GM21381 (cell line): ENCODE measurements around the gene CD248.
A peak's percentile ranks its signal among the peaks of the same experiment; 100 is the strongest.
"Not testable (repeated sequence)": the region's sequence is repeated elsewhere in the genome, so short reads cannot be mapped to it uniquely, and the experiment has no call there.

Experiments used
- ATAC-seq: cut with Tn5 transposase; IDR thresholded peaks from one replicate; pipeline ENCODE4 v1.9.1; 2021; ENCODE audit warnings: mild to moderate bottlenecking, moderate library complexity; ENCODE audit not compliant: unreplicated experiment

Gene CD248

DNA sequence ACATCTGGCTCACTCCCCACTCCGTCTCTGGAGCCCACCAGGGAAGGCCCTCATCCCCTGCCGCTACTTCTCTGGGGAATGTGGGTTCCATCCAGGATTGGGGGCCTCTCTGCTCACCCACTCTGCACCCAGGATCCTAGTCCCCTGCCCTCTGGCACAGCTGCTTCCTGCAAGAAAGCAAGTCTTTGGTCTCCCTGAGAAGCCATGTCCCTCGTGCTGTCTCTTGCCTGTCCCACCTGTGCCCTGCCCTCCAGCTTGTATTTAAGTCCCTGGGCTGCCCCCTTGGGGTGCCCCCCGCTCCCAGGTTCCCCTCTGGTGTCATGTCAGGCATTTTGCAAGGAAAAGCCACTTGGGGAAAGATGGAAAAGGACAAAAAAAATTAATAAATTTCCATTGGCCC is 39.8 kb downstream of the CD248 start:
- ATAC-seq, result not testable (repeated sequence)

DNA sequence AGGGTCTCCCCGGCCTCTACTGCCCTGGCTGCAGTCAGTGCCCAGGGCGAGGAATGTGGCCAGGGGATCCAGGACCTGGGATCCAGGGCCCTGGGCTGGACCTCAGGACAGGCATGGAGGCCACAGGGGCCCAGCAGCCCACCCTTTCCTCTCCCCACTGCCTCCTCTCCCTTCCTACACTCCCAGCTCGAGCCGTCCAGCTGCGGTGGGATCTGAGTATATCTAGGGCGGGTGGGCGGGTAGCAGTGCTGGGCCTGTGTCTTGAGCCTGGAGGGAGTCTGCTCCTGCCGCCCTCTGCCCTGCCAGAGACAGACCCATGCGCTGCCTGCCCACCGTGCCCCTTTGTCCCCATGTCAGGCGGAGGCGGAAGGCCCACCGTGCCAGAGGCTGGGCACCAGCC is 40.2 kb downstream of the CD248 start:
- not testable (repeated sequence) for ATAC-seq

DNA sequence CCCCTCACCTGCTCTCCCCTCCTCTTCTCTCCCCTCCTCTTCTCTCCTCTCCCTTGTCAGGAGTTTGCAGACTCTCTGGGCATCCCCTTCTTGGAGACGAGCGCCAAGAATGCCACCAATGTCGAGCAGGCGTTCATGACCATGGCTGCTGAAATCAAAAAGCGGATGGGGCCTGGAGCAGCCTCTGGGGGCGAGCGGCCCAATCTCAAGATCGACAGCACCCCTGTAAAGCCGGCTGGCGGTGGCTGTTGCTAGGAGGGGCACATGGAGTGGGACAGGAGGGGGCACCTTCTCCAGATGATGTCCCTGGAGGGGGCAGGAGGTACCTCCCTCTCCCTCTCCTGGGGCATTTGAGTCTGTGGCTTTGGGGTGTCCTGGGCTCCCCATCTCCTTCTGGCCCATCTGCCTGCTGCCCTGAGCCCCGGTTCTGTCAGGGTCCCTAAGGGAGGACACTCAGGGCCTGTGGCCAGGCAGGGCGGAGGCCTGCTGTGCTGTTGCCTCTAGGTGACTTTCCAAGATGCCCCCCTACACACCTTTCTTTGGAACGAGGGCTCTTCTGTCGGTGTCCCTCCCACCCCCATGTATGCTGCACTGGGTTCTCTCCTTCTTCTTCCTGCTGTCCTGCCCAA is 40.7 kb downstream of the CD248 start:
- ATAC-seq, result no peak

DNA sequence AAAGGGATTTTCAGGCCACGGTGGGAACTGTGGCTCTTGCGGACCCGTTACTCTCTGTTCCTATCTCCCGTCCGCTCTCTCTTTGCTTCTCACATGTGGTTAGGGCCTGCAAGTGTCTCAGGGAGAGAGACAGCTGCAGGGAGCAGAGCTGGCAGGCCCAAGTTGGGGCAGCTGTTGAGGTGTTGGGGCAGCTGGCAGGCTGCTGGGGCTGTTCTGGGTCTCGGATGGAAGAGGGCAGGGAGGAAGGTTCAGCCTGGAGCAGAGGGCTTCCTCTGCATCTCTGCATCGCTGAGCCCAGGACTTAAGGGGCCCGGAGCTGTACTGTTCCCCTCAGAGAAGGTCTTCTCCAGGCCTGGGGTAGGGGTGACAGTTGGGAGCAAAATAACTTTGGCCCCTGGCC is 41.4 kb downstream of the CD248 start:
- no peak for ATAC-seq

DNA sequence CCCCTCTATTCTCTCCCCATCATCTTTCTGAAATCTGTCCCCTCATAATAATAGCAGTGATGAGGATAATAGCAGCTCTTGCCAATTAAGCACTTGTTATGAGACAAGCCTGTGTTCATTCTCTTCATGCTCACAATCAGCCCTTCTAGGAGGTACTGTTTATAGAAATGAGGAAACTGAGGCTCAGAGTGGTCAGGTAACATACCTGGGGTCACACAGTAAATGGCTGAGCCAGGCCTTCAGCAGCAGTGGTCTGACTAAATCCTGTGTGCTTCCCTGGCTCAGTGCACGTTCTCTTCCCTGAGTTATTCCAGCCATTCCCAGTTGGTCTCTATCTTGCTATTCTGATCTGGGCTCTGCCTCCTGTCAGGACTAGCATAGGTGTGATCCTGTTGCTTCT is 42.6 kb downstream of the CD248 start:
- ATAC-seq, result no peak

DNA sequence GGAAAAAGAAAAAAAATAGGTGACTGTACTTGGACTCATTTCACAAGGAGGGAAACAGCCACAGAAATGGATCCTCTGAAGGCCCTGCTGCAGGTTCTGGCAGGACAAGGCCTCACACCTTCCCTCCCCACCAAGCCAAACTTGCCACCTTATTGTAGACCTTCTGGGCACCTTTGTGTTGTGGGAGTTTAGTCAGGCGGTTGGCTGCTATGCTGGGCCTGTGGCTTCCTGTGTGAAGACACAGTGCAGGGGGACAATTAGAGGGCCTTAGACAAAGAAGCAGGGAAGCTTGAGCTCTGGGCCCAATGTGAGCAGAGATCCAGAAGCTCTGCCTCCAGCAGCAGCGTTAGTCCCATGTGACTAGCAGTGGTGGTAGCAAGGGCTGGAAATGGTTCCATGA is 44.2 kb downstream of the CD248 start:
- no peak for ATAC-seq

DNA sequence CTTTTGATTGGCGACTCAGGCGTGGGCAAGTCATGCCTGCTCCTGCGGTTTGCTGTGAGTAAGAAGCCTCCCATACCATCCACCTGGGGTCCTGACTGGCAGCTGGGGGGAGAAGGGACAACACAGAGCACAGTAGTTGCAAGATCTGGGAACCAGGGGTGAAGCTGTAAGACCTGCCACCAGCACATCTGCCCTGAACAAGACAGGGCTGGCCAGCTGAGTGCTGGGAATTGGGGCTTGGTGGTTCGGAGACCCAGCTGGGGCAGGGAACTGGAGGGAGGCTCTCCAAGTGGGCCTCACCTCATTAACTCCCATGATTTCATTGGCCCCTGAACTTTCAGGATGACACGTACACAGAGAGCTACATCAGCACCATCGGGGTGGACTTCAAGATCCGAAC is 45.0 kb downstream of the CD248 start:
- ATAC-seq, result no peak

DNA sequence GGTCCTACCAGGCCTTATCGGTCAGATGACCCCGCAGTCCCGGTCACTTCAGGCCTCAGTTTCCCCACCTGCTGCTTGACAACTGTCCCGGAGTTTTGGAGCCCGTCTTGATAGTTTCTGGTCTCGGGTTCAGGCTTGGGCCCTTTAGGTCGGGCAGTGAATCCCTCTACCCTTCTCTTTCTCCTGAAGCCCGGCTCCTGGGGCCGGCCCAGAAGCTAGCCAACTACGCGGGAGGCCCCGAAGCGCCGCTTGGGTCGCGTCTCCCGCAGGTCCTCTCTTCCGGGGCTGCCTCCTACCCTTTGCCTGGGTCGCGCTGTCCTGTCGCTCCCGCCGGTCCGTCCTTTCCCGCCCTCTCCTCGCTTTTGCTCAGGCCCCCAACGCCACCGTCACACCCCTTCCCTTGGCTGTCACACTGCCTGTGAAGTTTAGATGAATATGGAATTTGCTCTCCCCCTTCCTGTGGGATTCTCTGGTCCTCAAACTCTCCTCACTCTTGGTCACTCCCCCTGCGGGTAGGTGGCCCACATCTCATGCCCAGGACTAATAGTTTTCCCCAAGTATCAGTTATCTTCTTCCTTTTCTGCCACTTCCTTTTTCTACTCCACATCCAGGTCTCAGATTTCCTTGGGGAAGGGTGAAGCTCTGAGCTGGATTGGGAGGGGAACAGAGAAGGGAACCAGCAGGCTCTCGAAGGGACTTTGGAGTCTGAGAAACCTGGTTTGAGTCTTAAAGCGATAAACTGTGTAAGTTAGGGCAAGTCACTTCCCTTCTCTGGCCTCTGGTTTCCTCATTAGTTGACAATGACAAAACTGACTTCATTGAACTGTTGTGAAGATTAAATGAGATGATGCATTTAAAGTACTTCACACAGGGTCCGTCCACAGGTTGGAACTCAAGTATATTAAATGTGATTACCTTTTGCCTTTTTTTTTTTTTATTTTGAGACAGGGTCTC is 47.6 kb downstream of the CD248 start:
- ATAC-seq, result no peak

DNA sequence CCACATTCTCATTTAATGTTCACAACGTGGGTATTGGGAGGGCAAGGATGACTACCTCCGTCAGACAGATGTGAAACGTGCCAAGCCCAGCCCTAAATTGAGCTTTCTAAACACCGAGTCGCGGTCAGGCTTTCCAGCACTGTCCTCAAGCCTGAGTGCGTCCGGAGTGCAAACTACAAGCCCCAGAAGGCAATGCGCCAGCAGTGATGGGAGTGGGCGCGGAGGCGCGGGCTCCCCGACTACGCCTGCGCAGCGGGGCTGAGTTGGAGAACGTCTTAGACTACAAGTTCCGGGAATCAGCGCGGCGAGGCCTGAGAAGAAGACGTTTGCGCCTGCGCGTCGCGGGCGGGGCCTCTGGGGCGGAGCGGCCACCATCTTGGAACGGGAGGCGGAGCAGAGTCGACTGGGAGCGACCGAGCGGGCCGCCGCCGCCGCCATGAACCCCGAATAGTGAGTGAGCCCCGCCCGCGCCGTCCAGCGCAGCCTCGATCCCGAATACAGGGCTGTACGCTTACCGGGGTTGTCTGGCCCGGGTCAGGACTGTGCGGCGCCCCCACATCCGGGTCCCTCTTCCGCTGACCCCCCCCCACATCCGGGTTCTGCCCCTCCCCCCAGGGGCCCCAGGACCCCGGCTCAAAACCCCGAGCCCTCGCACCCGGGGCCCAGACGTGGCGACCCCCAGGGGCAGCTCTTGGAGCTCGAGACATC is 48.4 kb downstream of the CD248 start, which contains the start of gene RAB1B:
Gene RAB1B (plus strand): TSS at position 396 of the 708 bp plus-strand sequence. CDS start 41 bp downstream, at position 437.
- ATAC-seq, result peak; percentile 86

DNA sequence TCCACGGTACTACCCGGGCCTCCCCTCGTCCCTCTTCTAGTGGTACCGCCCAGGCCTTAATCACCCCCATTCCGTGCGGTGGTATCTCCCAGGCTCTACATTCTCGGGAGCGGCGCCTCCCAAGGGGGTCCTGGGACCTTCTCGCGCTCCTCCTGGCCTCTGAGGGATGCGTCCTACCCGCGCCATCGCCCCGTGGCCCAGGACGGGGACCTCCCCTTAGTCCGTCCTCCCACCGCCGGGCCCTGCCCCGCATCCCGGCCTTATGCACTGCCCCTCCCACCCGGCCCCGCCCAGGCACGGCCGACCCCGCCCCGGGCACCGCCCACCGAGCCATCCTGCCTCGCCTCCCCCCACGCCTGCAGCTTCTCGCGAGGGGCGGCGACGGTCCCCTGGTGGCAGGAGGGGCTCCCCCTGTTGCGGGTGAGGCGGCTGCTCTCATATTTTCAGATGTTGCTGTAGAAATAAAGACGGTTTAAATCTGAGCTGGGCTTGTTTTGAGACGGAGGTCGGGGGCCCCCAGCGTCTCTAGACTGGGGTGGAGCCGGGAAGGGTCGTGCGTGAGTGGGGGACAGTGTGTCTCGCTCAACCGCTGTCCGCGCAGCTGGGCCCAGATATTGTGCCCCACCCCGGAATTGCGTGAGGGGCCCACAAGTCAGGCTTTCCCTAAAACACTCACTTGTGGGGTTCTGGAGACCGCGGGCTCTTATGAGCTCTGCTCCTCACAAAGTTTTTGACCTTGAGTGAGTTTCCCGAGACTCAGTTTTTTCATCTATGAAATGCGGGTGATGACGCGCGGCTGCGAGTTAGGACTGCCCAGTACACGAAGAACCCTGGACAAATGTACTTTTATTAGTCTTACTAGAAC is 49.2 kb downstream of the CD248 start:
- ATAC-seq, result peak; percentile 34

DNA sequence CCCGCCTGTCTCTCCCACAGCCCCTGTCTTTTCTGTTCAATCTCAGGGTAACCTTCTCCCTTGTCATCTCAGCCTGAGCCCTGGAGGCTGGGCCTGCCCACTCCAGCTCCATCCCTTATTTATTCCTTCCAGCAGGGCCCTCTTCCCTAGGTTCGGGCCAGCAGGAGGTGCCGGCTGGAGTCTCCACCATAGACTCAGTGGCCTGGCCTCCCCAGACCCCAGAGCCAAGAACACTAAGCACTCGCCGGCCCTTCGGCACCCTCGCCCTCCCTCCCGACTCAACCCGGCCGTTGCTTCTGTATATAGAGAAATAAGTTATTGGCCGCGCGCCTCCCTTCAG is 49.8 kb downstream of the CD248 start:
- no peak for ATAC-seq

DNA sequence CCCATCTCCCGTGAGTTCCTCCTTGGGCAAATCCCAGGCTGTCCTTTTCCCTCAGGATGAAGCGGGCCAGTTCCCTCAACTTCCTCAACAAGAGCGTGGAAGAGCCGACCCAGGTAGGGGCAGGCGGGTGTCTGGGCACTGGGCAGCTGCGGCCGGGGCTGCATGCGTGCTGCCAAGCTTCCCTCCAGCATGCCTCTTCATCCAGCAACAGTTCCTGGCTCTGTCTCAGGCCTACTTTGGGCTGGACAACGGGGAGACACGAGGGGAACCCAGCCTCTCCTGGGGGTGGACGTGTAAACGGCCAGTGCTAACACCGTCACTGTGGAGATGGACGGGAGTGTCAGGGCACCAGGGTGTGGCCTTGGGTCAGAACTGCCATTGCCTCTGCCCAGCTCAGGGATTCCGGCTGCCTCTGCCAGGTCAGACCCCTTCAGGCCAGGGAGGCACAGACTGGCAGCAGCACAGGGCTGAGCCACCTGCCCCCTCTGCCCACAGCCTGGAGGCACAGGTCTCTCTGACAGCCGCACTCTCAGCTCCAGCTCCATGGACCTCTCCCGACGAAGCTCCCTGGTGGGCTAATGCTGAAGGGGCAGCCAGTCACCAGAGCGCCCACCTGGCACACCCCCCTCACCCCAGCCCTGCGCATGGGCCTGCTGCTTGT is 50.3 kb downstream of the CD248 start:
- no peak for ATAC-seq

DNA sequence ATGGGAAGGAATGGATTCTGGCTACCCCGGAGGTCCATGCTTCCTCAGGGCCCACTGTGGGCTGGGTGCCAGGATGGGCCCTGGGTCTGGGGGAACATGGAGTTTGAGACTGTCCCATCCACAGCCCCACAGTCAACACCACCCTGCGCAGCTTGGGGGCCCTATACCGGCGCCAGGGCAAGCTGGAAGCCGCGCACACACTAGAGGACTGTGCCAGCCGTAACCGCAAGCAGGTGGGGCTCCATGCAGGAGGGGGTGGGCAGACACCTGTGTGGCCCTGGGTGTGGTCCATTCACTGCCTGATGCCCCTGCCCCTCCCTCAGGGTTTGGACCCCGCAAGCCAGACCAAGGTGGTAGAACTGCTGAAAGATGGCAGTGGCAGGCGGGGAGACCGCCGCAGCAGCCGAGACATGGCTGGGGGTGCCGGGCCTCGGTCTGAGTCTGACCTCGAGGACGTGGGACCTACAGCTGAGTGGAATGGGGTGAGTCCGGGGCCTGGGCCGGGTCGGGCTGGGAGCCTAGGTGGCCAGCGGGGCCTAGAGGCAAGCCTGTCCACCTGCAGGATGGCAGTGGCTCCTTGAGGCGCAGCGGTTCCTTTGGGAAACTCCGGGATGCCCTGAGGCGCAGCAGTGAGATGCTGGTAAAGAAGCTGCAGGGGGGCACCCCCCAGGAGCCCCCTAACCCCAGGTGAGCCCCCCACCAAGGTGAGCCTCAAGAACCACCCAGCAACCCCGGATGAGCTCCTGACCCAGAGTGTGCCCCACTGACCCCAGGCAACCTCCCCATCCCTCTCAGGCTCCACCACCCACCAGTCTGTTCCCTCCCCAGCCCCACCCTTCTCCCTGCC is 51.1 kb downstream of the CD248 start:
- ATAC-seq, result no peak

DNA sequence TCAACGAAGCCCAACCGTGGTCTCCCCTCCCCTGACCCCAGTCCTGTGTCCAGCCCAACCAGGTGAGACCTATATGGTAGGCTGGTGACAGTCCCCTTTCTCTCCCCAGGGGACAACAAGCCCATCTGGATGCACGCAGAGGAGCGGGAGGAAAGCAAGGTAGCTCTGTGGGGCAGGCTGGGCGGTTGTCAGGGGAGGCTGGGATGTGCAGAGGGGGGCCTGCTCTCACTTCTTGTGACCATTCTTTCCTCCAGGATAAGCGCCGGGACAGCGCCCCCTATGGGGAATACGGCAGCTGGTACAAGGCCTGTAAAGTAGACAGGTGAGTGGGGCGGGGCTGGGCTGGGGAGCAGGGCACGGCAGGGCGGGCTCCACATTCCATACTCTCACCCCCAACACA is 51.9 kb downstream of the CD248 start:
- no peak for ATAC-seq
